Liver (tissue), 9 donors: ENCODE measurements around the gene CACHD1. TPM values are rescaled to one million over a fixed set of nuclear protein-coding genes. Genes with fewer than 3 reads are reported as not detected.

Experiments used
- DNase-seq: peaks from one replicate; pipeline ENCODE4 v3.0.0-alpha.2; 2017; ENCODE audit warnings: low spot score
- H3K27ac ChIP-seq, 2 donors: one replicate each; pipeline ENCODE4 v1.7.0; 2013; ENCODE audit warnings: inconsistent platforms in 2 of 2, low read length in 2 of 2, control low read depth in 1 of 2, low read depth in 1 of 2, mild to moderate bottlenecking in 1 of 2
- H3K27me3 ChIP-seq, 4 donors: one replicate each; pipeline versions ENCODE4 v1.6.1 to v1.7.0; 2013; ENCODE audit warnings: low read length in 3 of 4, inconsistent platforms in 1 of 4, mild to moderate bottlenecking in 1 of 4, moderate library complexity in 1 of 4; ENCODE audit not compliant: control insufficient read depth in 4 of 4, insufficient read depth in 4 of 4
- H3K36me3 ChIP-seq, 4 donors: one replicate each; pipeline versions ENCODE4 v1.6.1 to v1.7.0; 2013; ENCODE audit warnings: low read length in 3 of 4, mild to moderate bottlenecking in 3 of 4, low read depth in 1 of 4, moderate library complexity in 1 of 4; ENCODE audit not compliant: control insufficient read depth in 4 of 4, insufficient read depth in 3 of 4
- H3K4me1 ChIP-seq, 4 donors: one replicate each; pipeline versions ENCODE4 v1.6.1 to v1.7.0; 2013; ENCODE audit warnings: low read length in 3 of 4, mild to moderate bottlenecking in 3 of 4, moderate library complexity in 1 of 4; ENCODE audit not compliant: control insufficient read depth in 4 of 4, insufficient read depth in 4 of 4
- H3K4me3 ChIP-seq, 3 donors: one replicate each; pipeline versions ENCODE4 v1.6.1 to v1.7.0; 2013; ENCODE audit warnings: low read length in 3 of 3, control low read depth in 1 of 3, low read depth in 1 of 3, mild to moderate bottlenecking in 1 of 3
- H3K9ac ChIP-seq, 2 donors: one replicate each; pipeline ENCODE4 v1.7.0; 2013; ENCODE audit warnings: low read length in 2 of 2, mild to moderate bottlenecking in 2 of 2, moderate library complexity in 2 of 2, control low read depth in 1 of 2, low read depth in 1 of 2
- H3K9me3 ChIP-seq, 4 donors: one replicate each; pipeline versions ENCODE4 v1.6.1 to v1.7.0; 2013; ENCODE audit warnings: low read length in 3 of 4; ENCODE audit not compliant: control insufficient read depth in 4 of 4
- ATF3 ChIP-seq: IDR thresholded peaks from 2 replicates; pipeline ENCODE4 v1.6.1; 2016; ENCODE audit warnings: antibody characterized with exemption
- CTCF ChIP-seq: fragments of 150-350 bp; IDR thresholded peaks from 2 replicates; pipeline ENCODE4 v1.5.1; 2017; ENCODE audit warnings: improper control_type of control experiment, low read depth, low read length; ENCODE audit not compliant: missing input control
- EGR1 ChIP-seq, 2 donors: IDR thresholded peaks; 2 replicates each; pipeline ENCODE4 v1.6.1; 2016 to 2018; ENCODE audit warnings: antibody characterized with exemption in 2 of 2, low read depth in 2 of 2
- FOXA1 ChIP-seq: IDR thresholded peaks from 2 replicates; pipeline ENCODE4 v1.6.1; 2016; ENCODE audit warnings: antibody characterized with exemption
- FOXA2 ChIP-seq: IDR thresholded peaks from 2 replicates; pipeline ENCODE4 v1.6.1; 2016; ENCODE audit warnings: antibody characterized with exemption
- GABPA ChIP-seq, 2 donors: IDR thresholded peaks in 1 of 2; conservative IDR thresholded peaks in 1 of 2; 2 replicates each; pipeline ENCODE4 v1.6.1; 2016; ENCODE audit warnings: antibody characterized with exemption in 2 of 2, mild to moderate bottlenecking in 1 of 2, moderate library complexity in 1 of 2
- HNF4A ChIP-seq, 2 donors: conservative IDR thresholded peaks; 2 replicates each; pipeline ENCODE4 v1.6.1; 2016; ENCODE audit warnings: antibody characterized with exemption in 2 of 2, mild to moderate bottlenecking in 2 of 2
- HNF4G ChIP-seq: IDR thresholded peaks from 2 replicates; pipeline ENCODE4 v1.6.1; 2016; ENCODE audit warnings: antibody characterized with exemption
- JUND ChIP-seq, 2 donors: IDR thresholded peaks; 2 replicates each; pipeline ENCODE4 v1.6.1; 2016; ENCODE audit warnings: antibody characterized with exemption in 2 of 2
- MAX ChIP-seq: IDR thresholded peaks from 2 replicates; pipeline ENCODE4 v1.6.1; 2016; ENCODE audit warnings: antibody characterized with exemption
- NR2F2 ChIP-seq: IDR thresholded peaks from 2 replicates; pipeline ENCODE4 v1.6.1; 2016; ENCODE audit warnings: antibody characterized with exemption
- RAD21 ChIP-seq, 2 donors: IDR thresholded peaks; 2 replicates each; pipeline ENCODE4 v1.6.1; 2016; ENCODE audit warnings: antibody characterized with exemption in 2 of 2, mild to moderate bottlenecking in 2 of 2
- REST ChIP-seq: IDR thresholded peaks from 2 replicates; pipeline ENCODE4 v1.6.1; 2016; ENCODE audit warnings: antibody characterized with exemption, mild to moderate bottlenecking
- RXRA ChIP-seq, 2 donors: IDR thresholded peaks; 2 replicates each; pipeline ENCODE4 v1.6.1; 2017 to 2018; ENCODE audit warnings: antibody characterized with exemption in 2 of 2, mild to moderate bottlenecking in 1 of 2
- SP1 ChIP-seq: IDR thresholded peaks from 2 replicates; pipeline ENCODE4 v1.6.1; 2018; ENCODE audit warnings: antibody characterized with exemption, mild to moderate bottlenecking
- TAF1 ChIP-seq: conservative IDR thresholded peaks from 2 replicates; pipeline ENCODE4 v1.6.1; 2016; ENCODE audit warnings: antibody characterized with exemption, mild to moderate bottlenecking
- YY1 ChIP-seq: IDR thresholded peaks from 2 replicates; pipeline ENCODE4 v1.6.1; 2016; ENCODE audit warnings: antibody characterized with exemption, mild to moderate bottlenecking
- ZBTB33 ChIP-seq: IDR thresholded peaks from 2 replicates; pipeline ENCODE4 v1.6.1; 2016; ENCODE audit warnings: antibody characterized with exemption
- WGBS: extraction: QIAGEN DNeasy Blood & Tissue Kit; methylation state at CpG from one replicate; pipeline ENCODE4 v1.1.7; 2013; 5-methylcytosine and 5-hydroxymethylcytosine counted together
- polyA plus RNA-seq, 2 donors: library from polyadenylated mRNA; stranded (reverse) in 1 of 2; unstranded in 1 of 2; fragments of 200-250 nt in 1 of 2; fragments of >200 nt in 1 of 2; fragmentation: Nextera tagmentation in 1 of 2; extraction: Ambion mirVana in 1 of 2; gene quantifications; one replicate each; pipeline versions ENCODE4 v1.2.1 to v1.2.3, GENCODE V29; 2013 to 2015
- total RNA-seq, 2 donors: library from RNA; depleted of rRNA; stranded (reverse); fragments of >200 nt; gene quantifications; one replicate each; pipeline ENCODE4 v1.2.3, GENCODE V29; 2014
- donor health status: healthy.
- donor health status: healthy.
- donor health status: healthy.
- donor health status: healthy.
- donor health status: healthy.

The CACHD1 gene
- total and polyA plus RNA-seq, 4 donors, result 0.68 to 4.2 (median 2.3) TPM

- Histone ChIP-seq H3K9ac (no peak overlapping the region), H3K36me3 (no peaks in the 10 kb centered on the region), H3K9me3 (no peaks in the 10 kb centered on the region), H3K4me3 (no peak overlapping the region), H3K4me1 (no peaks in the 10 kb centered on the region), H3K27me3 (no peaks in the 10 kb centered on the region), H3K27ac (no peak overlapping the region)
- peak; percentile 56 to 74 for TF ChIP-seq RAD21 (IDR thresholded peaks at IDR 0.05)
- TF ChIP-seq NR2F2, result no peak
- 82% methylated on average over 5 of the region's 5 CpGs for WGBS
- no peak for DNase-seq
These were observed 184.8 kb downstream of the CACHD1 start for GRCh38 chr1:64654519-64655341.

GRCh38 chr1:64655861-64656260, 185.9 kb downstream of the CACHD1 start:
- 77% methylated on average over 2 of the region's 2 CpGs for WGBS
- no peak for TF ChIP-seq JUND (IDR thresholded peaks at IDR 0.05)
- no peak for TF ChIP-seq REST
- no peak for TF ChIP-seq NR2F2
- no peak for TF ChIP-seq TAF1
- no peak for TF ChIP-seq MAX
- no peak for TF ChIP-seq ATF3
- no peak for TF ChIP-seq SP1
- no peak for TF ChIP-seq YY1
- TF ChIP-seq CTCF, result no peak
- TF ChIP-seq HNF4A (conservative IDR thresholded peaks at IDR 0.05), result no peak
- TF ChIP-seq FOXA1, result no peak
- TF ChIP-seq FOXA2, result no peak
- no peak for TF ChIP-seq RAD21 (IDR thresholded peaks at IDR 0.05)
- no peak for TF ChIP-seq ZBTB33
- TF ChIP-seq HNF4G, result no peak
- no peak for TF ChIP-seq RXRA (IDR thresholded peaks at IDR 0.05)
- TF ChIP-seq GABPA (IDR thresholded peaks at IDR 0.05 in 1 of 2, conservative IDR thresholded peaks at IDR 0.05 in 1 of 2), result no peak
- TF ChIP-seq EGR1 (IDR thresholded peaks at IDR 0.05; ENCODE audit: low read depth in 2 of 2), result no peak
- H3K36me3 ChIP-seq, result no peaks in the 10 kb centered on the region

More at GRCh38 chr1:64655861-64656260, 185.9 kb downstream of the CACHD1 start:
- Histone ChIP-seq H3K4me1 (no peaks in the 10 kb centered on the region), H3K27me3 (no peaks in the 10 kb centered on the region), H3K9ac (no peak overlapping the region), H3K9me3 (no peaks in the 10 kb centered on the region), H3K27ac (no peak overlapping the region), H3K4me3 (no peak overlapping the region)
- DNase-seq, result no peak
